Urothelium cell line (cell line): ENCODE measurements around the gene TCHHL1.

ENCODE experiments used
- DNase-seq: peaks from one replicate; pipeline ENCODE4 v3.0.0; 2011; ENCODE audit warnings: low spot score, mixed read lengths
- FAIRE-seq: peaks from 2 replicates; lab custom pipeline; 2011; peaks lifted over from hg19 to GRCh38; lab: Jason Lieb, UNC

The TCHHL1 gene

GRCh38 chr1:152089014-152089674 lies at the start of gene TCHHL1:
Gene TCHHL1, minus strand, starts transcription at chr1:152089064. Its CDS starts 921 bp downstream, at chr1:152088143.
- FAIRE-seq (no peak), DNase-seq (no peak)

- FAIRE-seq (no peak), DNase-seq (no peak)
Measured at GRCh38 chr1:152137215-152137614, 48.4 kb upstream of the TCHHL1 start.

GRCh38 chr1:152130186-152130585 lies 41.3 kb upstream of the TCHHL1 start:
- FAIRE-seq (no peak), DNase-seq (no peak)

- no peak for DNase-seq
- no peak for FAIRE-seq
Measured at GRCh38 chr1:152127673-152128072, 38.8 kb upstream of the TCHHL1 start.

GRCh38 chr1:152125834-152126443 lies 37.1 kb upstream of the TCHHL1 start:
- FAIRE-seq (no peak), DNase-seq (no peak)

GRCh38 chr1:152118915-152119314 lies 30.1 kb upstream of the TCHHL1 start:
- DNase-seq (no peak), FAIRE-seq (no peak)

GRCh38 chr1:152115344-152115743 lies 26.5 kb upstream of the TCHHL1 start, which contains the start of gene TCHH:
Gene TCHH, minus strand, starts transcription at chr1:152115444. Its CDS starts 1,364 bp downstream, at chr1:152114080.
- FAIRE-seq (no peak), DNase-seq (no peak)

GRCh38 chr1:152112885-152113432 lies 24.1 kb upstream of the TCHHL1 start:
- no peak for DNase-seq
- FAIRE-seq, result no peak

- DNase-seq (peak; percentile 23), FAIRE-seq (peak; percentile 90)
Measured at GRCh38 chr1:152112101-152112884, 23.4 kb upstream of the TCHHL1 start.

GRCh38 chr1:152111515-152111968 lies 22.7 kb upstream of the TCHHL1 start:
- FAIRE-seq, result peak; percentile 70
- DNase-seq, result peak; percentile 68

- DNase-seq (peak; percentile 44), FAIRE-seq (no peak)
Measured at GRCh38 chr1:152110860-152111514, 22.1 kb upstream of the TCHHL1 start.

GRCh38 chr1:152110365-152110859 lies 21.5 kb upstream of the TCHHL1 start:
- FAIRE-seq, result peak; percentile 56
- DNase-seq, result peak; percentile 61

- no peak for FAIRE-seq
- DNase-seq, result peak; percentile 13
Measured at GRCh38 chr1:152109998-152110294, 21.1 kb upstream of the TCHHL1 start.

GRCh38 chr1:152109231-152109997 lies 20.6 kb upstream of the TCHHL1 start:
- no peak for DNase-seq
- FAIRE-seq, result peak; percentile 17

- no peak for DNase-seq
- FAIRE-seq, result no peak
Measured at GRCh38 chr1:152108882-152109222, 20.0 kb upstream of the TCHHL1 start.

- no peak for FAIRE-seq
- no peak for DNase-seq
Measured at GRCh38 chr1:152107984-152108881, 19.4 kb upstream of the TCHHL1 start.

- DNase-seq (no peak), FAIRE-seq (peak; percentile 5)
Measured at GRCh38 chr1:152107031-152107983, 18.4 kb upstream of the TCHHL1 start.

- no peak for FAIRE-seq
Measured at GRCh38 chr1:152104854-152105253, 16.0 kb upstream of the TCHHL1 start.

More at GRCh38 chr1:152104854-152105253, 16.0 kb upstream of the TCHHL1 start:
- DNase-seq, result no peak
